BLaER1 treated with 17β-estradiol and CSF1 and Interleukin-3, amounts not matched to agents 10 nM and 100 nM (cell line): ENCODE measurements around the gene USP22.
"Not testable (repeated sequence)": the region's sequence is repeated elsewhere in the genome, so short reads cannot be mapped to it uniquely, and the experiment has no call there.

ENCODE experiments used
- H3K27ac ChIP-seq, 11 experiments: shearing (Covaris generic); formaldehyde crosslinking; 2 replicates each; pipeline ENCODE4 v1.8.1; 2022
- H3K27me3 ChIP-seq, 11 experiments: shearing (Covaris generic); formaldehyde crosslinking; 2 replicates each; pipeline ENCODE4 v1.8.1; 2022
- H3K36me3 ChIP-seq, 11 experiments: shearing (Covaris generic); formaldehyde crosslinking; 2 replicates each; pipeline ENCODE4 v1.8.1; 2022
- H3K4me1 ChIP-seq, 10 experiments: shearing (Covaris generic); formaldehyde crosslinking; 2 replicates each; pipeline ENCODE4 v1.8.1; 2022
- H3K4me2 ChIP-seq, 11 experiments: shearing (Covaris generic); formaldehyde crosslinking; 2 replicates each; pipeline ENCODE4 v1.8.1; 2022
- H3K4me3 ChIP-seq, 10 experiments: shearing (Covaris generic); formaldehyde crosslinking; 2 replicates each; pipeline ENCODE4 v1.8.1; 2022
- H3K9ac ChIP-seq, 11 experiments: shearing (Covaris generic); formaldehyde crosslinking; 2 replicates each; pipeline ENCODE4 v1.8.1; 2022
- H3K9me3 ChIP-seq, 11 experiments: shearing (Covaris generic); formaldehyde crosslinking; replicated peaks in 1 of 11; 2 replicates each; pipeline ENCODE4 v1.8.1; 2022
- H4K20me1 ChIP-seq, 11 experiments: shearing (Covaris generic); formaldehyde crosslinking; 2 replicates each; pipeline ENCODE4 v1.8.1; 2022
- Cebpa-rat ChIP-seq, 11 experiments: shearing (Covaris generic); IDR thresholded peaks; 2 replicates each; pipeline ENCODE4 v1.8.1; 2022

USP22 gene

DNA sequence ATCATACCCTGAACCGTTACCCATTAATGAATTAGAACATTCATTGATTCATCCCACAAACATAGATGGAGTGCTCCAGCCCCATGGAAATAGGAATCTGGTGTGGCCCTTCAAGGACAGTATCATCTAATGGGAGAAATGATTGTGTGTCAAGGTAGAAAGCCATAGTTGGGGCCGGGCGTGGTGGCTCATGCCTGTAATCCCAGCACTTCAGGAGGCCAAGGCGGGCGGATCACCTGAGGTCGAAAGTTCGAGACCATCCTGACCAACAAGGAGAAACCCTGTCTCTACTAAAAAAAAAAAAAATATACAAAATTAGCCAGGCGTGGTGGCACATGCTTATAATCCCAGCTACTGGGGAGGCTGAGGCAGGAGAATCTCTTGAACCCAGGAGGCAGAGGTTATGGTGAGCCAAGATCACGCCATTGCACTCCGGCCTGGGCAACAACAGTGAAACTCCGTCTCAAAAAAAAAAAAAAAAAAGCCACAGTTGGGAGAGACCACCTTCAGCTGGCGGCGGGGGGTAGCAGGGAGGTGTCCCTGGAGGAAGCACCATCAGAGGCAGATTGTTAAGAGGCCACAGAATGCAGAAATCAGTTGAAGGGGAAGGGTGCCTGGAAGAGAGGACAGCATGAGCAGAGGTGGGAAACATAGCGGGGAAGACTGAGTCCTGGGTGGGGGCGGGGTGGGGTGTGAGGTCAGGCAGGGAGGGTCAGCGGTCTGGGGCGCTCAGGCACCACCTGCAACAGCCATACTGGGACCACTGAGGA, 60.0 kb downstream of the USP22 start:
- no peak for TF ChIP-seq Cebpa-rat (IDR thresholded peaks at IDR 0.05)

DNA sequence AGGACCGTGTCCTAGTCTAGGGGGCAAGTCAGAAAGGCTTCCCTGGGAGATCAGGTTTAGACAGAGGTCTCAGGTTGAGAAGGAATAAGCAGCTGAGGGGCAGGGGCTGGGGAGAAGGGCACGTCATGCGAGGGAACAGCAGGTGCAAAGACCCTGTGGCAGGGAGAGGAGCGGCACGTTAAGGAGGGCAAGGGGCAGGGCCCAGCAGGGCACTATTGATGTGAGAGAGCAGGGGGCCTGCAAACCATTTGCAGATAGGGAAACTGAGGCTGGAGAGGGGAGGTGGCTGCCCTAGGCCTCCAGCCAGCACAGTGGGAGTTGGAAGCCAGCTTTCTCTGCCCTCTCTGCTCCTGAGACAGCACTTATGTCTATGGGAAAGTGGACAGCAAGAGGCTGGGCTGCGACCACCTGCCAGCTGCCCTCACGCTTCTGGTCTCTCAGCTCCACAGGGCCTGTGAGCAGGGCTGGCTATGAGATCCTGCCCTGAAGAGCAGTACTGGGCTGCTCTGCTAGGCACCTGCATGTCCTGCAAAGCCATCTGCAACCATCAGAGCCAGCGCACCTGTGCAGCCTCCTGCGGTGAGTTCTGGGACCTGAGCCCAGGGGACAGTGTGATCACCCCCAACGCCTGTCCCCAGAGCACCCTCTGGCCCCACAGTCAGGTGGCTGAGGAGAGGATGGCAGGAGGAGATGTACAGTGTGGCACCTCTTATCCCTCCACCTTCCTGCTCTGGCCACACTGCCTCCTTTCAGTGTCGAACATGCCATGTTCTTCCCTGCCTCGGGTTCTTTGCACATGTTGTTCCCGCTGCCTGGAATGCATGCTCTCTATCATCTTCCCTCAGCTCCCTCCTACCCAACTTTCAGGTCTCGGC, 61.5 kb downstream of the USP22 start:
- H3K4me2 ChIP-seq, result no peak overlapping the region
- H3K9ac ChIP-seq, result no peak overlapping the region
- peaks cover 5 to 10% (median 7%) of the 10 kb centered on the region in 11 experiments; a peak in 16 of 22 replicates for H3K9me3 ChIP-seq
- H3K27me3 ChIP-seq, result no peaks in the 10 kb centered on the region
- no peaks in the 10 kb centered on the region for H4K20me1 ChIP-seq
- H3K27ac ChIP-seq, result no peak overlapping the region
- peaks cover 5 to 41% (median 8%) of the 10 kb centered on the region in 10 experiments; a peak in 11 of 20 replicates for H3K4me1 ChIP-seq
- TF ChIP-seq Cebpa-rat (IDR thresholded peaks at IDR 0.05), result no peak
- H3K4me3 ChIP-seq, result no peak overlapping the region
- H3K36me3 ChIP-seq, result no peaks in the 10 kb centered on the region

More for the DNA sequence above, 60.0 kb downstream of the USP22 start:
- H3K4me3 ChIP-seq, result no peak overlapping the region
- H3K27ac ChIP-seq, result no peak overlapping the region
- H3K4me1 ChIP-seq, result peaks cover 5 to 27% (median 8%) of the 10 kb centered on the region in 10 experiments; a peak in 11 of 20 replicates
- H3K27me3 ChIP-seq, result no peaks in the 10 kb centered on the region
- no peaks in the 10 kb centered on the region for H4K20me1 ChIP-seq
- H3K9ac ChIP-seq, result no peak overlapping the region
- H3K4me2 ChIP-seq, result no peak overlapping the region
- no peaks in the 10 kb centered on the region for H3K36me3 ChIP-seq
- H3K9me3 ChIP-seq, result peaks cover 5 to 10% (median 7%) of the 10 kb centered on the region in 11 experiments; a peak in 16 of 22 replicates

DNA sequence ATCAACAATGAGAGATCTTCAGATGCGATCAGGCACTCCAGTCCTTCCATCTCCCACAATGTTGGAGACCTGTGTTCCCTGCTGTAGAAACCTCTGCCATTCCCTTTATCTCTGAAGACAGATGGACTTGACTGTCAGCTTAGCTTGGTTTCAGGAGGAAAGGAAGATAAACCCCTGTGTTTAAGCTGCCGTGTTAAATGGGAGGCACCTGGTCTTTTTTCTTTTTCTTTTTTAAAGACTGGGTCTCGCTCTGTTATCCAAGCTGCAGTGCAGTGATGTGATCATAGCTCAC, 63.1 kb downstream of the USP22 start:
- no peak overlapping the region; a peak in 1 of 22 replicates for H3K9ac ChIP-seq

DNA sequence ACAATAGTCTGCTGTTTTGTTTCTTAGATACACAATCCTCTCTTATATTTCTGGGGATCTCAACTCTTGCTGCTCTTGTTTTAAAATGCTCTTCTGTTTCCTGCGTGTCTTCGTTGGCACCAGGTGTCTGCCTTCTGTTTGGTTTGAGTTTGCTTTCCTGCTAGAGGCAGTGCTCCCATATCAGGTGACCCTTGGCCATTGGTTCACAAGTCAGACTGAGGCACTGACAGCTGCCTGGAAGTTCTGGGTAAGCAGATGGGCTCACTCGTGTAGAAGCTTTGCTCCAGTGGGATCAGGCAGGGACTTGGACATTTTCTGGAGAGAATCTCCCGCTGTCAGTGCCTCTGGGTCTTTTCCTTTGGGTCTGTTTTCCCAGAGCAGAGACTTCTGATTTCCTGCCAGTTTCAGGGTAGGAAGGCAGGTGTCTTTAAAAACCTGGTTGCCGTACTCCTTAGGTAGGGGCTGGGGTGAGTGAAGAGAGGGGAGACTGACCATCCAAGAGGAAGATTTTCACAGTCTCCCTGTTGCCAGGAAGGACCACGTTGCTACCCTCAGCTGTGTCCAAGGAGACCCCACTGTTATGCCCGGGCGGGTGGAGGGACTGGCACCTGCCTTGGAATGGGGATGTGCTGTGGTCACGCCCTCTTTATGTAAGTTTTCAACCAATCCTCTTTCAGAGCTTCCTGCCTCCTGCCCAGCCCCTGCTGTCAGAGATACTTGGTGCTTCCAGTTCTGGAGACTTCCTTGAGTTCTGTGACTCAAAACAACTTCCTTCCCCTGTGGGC, 63.6 kb downstream of the USP22 start:
- H3K36me3 ChIP-seq, H3K9me3 ChIP-seq, H3K4me3 ChIP-seq, H4K20me1 ChIP-seq, H3K27me3 ChIP-seq, H3K9ac ChIP-seq, H3K27ac ChIP-seq: not testable (repeated sequence)
- Histone ChIP-seq H3K4me2 (peak overlapping the region in 5 of 11 experiments; percentile 29 to 69 (median 44); a peak in 9 of 22 replicates), H3K4me1 (peaks cover 5 to 44% (median 8%) of the 10 kb centered on the region in 10 experiments; a peak in 11 of 20 replicates)

More for the DNA sequence above, 63.1 kb downstream of the USP22 start:
- Histone ChIP-seq H3K4me3 (no peak overlapping the region), H3K27me3 (no peaks in the 10 kb centered on the region), H3K4me2 (peak overlapping the region in 5 of 11 experiments; percentile 29 to 69 (median 44); a peak in 9 of 22 replicates), H3K4me1 (peaks cover 5 to 44% (median 8%) of the 10 kb centered on the region in 10 experiments; a peak in 11 of 20 replicates), H3K27ac (no peak overlapping the region), H3K9me3 (peaks cover 5 to 10% (median 7%) of the 10 kb centered on the region in 11 experiments; a peak in 16 of 22 replicates), H3K36me3 (no peaks in the 10 kb centered on the region), H4K20me1 (no peaks in the 10 kb centered on the region)
- TF ChIP-seq Cebpa-rat (IDR thresholded peaks at IDR 0.05), result no peak

DNA sequence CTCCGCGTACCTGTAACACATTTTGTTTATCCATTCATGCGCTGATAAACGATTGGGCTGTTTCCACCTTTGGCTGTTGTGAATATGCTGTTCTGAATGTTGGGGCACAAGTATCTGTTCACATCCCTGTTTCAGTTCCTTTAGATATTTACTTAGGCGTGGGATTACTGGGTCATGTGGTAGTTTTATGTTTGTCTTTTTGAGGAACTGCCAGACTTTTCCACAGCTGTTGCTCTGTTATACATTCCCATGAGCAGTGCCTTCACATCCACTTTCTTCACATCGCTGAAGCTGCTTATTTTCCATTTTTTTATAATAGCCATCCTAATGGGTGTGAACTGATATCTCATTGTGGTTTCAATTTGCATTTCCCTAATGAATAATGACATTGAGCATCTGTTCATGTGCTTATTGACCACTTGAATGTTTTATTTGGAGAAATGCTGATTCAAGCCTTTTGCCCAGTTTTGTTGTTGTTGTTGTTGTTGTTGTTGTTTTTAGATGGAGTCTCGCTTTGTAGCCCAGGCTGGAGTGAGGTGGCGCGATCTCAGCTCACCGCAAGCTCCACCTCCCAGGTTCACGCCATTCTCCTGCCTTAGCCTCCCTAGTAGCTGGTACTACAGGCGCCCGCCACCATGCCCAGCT, 65.1 kb downstream of the USP22 start:
- peak overlapping the region in 3 of 11 experiments; percentile 26 to 75 (median 65); a peak in 6 of 22 replicates for H3K4me2 ChIP-seq
- H3K27me3 ChIP-seq, result not testable (repeated sequence)

DNA sequence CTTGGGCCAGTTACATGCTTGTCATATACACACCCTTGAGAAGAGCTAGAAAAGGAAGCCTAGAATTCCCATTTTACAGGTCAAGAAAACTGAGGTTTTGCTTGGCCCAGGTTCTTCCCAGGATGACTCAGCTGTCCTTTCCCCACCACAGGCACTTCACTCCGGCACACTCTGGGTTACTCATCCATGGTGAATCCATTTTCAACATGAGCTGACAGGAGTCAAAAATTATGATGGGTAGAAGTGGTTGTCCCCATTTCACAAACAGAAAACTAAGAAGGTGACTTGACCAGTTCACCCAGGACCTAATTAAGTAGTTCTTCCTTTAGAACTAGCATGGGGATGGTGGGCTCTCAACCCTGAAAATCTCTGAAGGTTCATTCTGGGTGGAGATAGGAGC, 67.2 kb downstream of the USP22 start:
- no peak overlapping the region for H3K4me2 ChIP-seq
- no peaks in the 10 kb centered on the region for H3K9me3 ChIP-seq
- no peak overlapping the region for H3K9ac ChIP-seq
- no peak overlapping the region for H3K4me3 ChIP-seq
- peaks cover 6 to 44% (median 11%) of the 10 kb centered on the region in 10 experiments; a peak in 15 of 20 replicates for H3K4me1 ChIP-seq
- no peaks in the 10 kb centered on the region for H3K36me3 ChIP-seq
- H3K27me3 ChIP-seq, result no peaks in the 10 kb centered on the region
- no peak for TF ChIP-seq Cebpa-rat (IDR thresholded peaks at IDR 0.05)
- no peaks in the 10 kb centered on the region for H4K20me1 ChIP-seq
- no peak overlapping the region for H3K27ac ChIP-seq

More for the DNA sequence above, 65.1 kb downstream of the USP22 start:
- not testable (repeated sequence) for H4K20me1 ChIP-seq, H3K36me3 ChIP-seq, H3K4me3 ChIP-seq, H3K9me3 ChIP-seq, H3K9ac ChIP-seq
- H3K4me1 ChIP-seq, result peaks cover 5 to 44% (median 8%) of the 10 kb centered on the region in 10 experiments; a peak in 11 of 20 replicates
- peak overlapping the region in 3 of 11 experiments; percentile 32 to 55 (median 38); a peak in 4 of 22 replicates for H3K27ac ChIP-seq

DNA sequence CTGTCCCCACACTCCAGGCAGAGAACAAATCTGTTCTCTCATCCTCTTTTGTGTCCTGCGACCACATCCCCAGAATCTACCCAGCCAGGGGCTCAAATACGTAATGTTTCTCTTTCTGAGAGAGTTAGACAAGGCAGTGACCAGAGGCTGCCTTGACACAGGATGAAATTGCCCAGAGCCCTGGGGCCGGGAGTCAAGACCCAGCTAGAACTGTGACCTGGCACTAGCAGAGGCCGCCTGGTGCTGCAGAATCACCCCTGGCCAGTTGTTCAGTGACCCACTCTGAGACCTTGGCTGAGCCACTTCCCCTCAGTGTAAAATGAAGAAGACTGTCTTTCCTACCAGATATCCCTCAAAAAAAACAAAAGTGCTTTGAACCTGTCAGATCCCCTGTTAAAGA, 72.5 kb downstream of the USP22 start:
- H3K4me3 ChIP-seq, result no peak overlapping the region
- peaks cover 16 to 43% (median 25%) of the 10 kb centered on the region in 10 experiments; a peak in 19 of 20 replicates for H3K4me1 ChIP-seq
- no peaks in the 10 kb centered on the region for H4K20me1 ChIP-seq
- H3K4me2 ChIP-seq, result peak overlapping the region in 1 of 11 experiments; percentile 4; a peak in 1 of 22 replicates
- H3K27ac ChIP-seq, result no peak overlapping the region
- TF ChIP-seq Cebpa-rat (IDR thresholded peaks at IDR 0.05), result no peak
- H3K27me3 ChIP-seq, result no peaks in the 10 kb centered on the region
- no peaks in the 10 kb centered on the region for H3K9me3 ChIP-seq
- no peaks in the 10 kb centered on the region for H3K36me3 ChIP-seq
- H3K9ac ChIP-seq, result no peak overlapping the region

DNA sequence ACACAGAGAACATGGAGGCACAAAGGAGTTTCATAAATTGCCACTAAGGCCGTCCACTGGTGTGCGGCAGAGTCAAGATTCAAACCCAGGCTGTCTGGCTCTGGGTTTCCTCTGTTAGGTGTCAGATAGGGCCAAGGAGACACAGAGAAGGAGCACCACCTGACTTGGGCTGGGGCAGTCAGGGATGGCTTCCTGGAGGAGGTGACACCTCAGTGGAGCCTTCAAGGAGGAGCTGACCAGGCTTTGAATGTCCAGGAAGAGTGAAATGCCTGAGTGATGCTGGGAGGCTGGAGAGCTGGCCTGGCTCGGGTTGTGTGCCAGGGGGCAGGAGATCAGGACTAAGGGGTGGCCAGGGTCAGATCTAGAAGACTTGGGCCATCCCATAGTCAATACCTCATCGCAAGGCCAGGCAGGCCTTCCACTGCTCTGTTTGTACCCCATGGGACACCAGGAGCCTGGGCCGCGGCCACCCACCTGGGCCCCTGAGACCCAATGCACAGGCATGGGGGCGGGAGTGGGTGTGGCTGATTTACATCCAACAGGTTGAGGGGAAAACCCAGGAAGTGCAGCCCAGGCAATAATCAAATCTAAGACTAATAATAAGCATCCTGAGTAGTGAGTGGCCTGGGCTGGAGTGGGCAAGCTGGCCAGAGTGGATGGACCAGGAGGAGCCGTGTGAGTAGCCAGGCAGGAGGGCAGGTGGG, 73.7 kb downstream of the USP22 start:
- no peaks in the 10 kb centered on the region for H3K27me3 ChIP-seq
- TF ChIP-seq Cebpa-rat (IDR thresholded peaks at IDR 0.05), result no peak
- H3K36me3 ChIP-seq, result no peaks in the 10 kb centered on the region
- no peak overlapping the region for H3K27ac ChIP-seq
- no peaks in the 10 kb centered on the region for H3K9me3 ChIP-seq
- no peak overlapping the region for H3K4me3 ChIP-seq
- H4K20me1 ChIP-seq, result no peaks in the 10 kb centered on the region
- peak overlapping the region in 9 of 11 experiments; percentile 9 to 79 (median 57); a peak in 17 of 22 replicates for H3K4me2 ChIP-seq
- H3K4me1 ChIP-seq, result peaks cover 16 to 43% (median 25%) of the 10 kb centered on the region in 10 experiments; a peak in 19 of 20 replicates
- H3K9ac ChIP-seq, result peak overlapping the region in 1 of 11 experiments; percentile 40; a peak in 1 of 22 replicates
